Measurements from ENCODE around the gene DRC7. TPM values are rescaled to one million over a fixed set of nuclear protein-coding genes. Genes with fewer than 3 reads are reported as not detected.
A peak's percentile ranks its signal among the peaks of the same experiment; 100 is the strongest.

DRC7 gene
- total RNA-seq, 1 experiment from 2014 or later = not detected

DNA sequence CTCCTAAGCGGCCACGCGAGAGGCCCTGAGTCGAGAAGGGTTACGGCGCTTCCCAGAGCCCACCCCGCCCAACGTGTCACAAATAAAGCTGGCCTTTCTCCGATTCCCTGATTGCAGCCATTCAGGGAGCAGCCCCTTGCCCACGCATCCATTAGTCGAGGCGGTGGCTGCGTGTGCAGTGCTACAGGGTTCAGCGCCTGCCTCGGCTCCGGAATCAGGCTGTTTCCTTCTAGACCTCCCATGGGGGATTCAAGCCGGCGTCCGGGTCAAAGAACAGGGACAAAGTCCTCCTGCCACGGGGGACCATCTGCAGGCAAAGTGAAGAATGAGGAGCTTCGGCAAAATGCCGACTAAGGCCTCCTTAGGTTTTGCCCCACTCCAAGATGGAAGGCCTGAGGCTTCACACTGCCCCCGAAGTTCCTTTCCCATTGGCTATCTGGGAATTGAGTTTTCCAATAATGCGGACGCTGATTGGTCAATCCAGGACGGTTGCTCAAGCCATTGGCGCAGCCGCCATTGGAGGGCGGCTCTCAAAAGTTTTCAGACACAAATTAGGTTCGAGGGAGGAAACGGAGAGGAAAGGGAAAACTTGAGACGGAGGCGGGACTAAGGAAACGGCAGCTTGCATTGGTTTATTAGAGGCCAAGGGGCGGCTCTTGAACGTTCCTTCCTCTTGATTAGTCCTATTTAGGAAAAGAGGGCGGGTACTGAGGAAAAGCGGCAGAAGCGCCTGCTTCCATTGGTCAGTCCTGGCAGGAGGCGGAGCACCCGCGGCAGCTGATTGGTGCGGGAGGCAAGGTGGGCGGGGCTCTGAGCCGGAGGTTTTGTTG, 40.5 kb downstream of the DRC7 start (continued):
- TF ChIP-seq STAT6 (CRISPR knock-in tag; conservative IDR thresholded peaks at IDR 0.05; ENCODE audit: low read depth) (no peak), CREM (CRISPR knock-in tag; IDR thresholded peaks at IDR 0.05) (0 out of 2 replicates have a peak, but pooled peaks have one; percentile 41), IRF2 (CRISPR knock-in tag; IDR thresholded peaks at IDR 0.05; ENCODE audit: borderline replicate concordance, low read depth) (no peak), ZNF396 (CRISPR knock-in tag; IDR thresholded peaks at IDR 0.05; ENCODE audit: borderline replicate concordance) (no peak), SOX15 (CRISPR knock-in tag; IDR thresholded peaks at IDR 0.05) (no peak), TCF7 (CRISPR knock-in tag; IDR thresholded peaks at IDR 0.05; ENCODE audit: low read depth) (no peak), ATF1 (CRISPR knock-in tag; IDR thresholded peaks at IDR 0.05) (no peak), RORB (CRISPR knock-in tag; IDR thresholded peaks at IDR 0.05) (no peak), NFATC4 (CRISPR knock-in tag; IDR thresholded peaks at IDR 0.05) (no peak), CBFB (CRISPR knock-in tag; IDR thresholded peaks at IDR 0.05; ENCODE audit: low read depth) (no peak), TP53 (CRISPR knock-in tag; IDR thresholded peaks at IDR 0.05) (no peak), RELA (CRISPR knock-in tag; IDR thresholded peaks at IDR 0.05; ENCODE audit: borderline replicate concordance) (no peak), SMAD3 (CRISPR knock-in tag; IDR thresholded peaks at IDR 0.05; ENCODE audit: borderline replicate concordance) (no peak), ZNF317 (CRISPR knock-in tag; IDR thresholded peaks at IDR 0.05; ENCODE audit: borderline replicate concordance, low read depth) (no peak), TEAD4 (CRISPR knock-in tag; IDR thresholded peaks at IDR 0.05) (no peak)
- TF ChIP-seq, protein P1, sequence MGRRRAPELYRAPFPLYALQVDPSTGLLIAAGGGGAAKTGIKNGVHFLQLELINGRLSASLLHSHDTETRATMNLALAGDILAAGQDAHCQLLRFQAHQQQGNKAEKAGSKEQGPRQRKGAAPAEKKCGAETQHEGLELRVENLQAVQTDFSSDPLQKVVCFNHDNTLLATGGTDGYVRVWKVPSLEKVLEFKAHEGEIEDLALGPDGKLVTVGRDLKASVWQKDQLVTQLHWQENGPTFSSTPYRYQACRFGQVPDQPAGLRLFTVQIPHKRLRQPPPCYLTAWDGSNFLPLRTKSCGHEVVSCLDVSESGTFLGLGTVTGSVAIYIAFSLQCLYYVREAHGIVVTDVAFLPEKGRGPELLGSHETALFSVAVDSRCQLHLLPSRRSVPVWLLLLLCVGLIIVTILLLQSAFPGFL (CRISPR knock-in tag; IDR thresholded peaks at IDR 0.05; ENCODE audit: borderline replicate concordance) = no peak
- TF ChIP-seq, protein P2, sequence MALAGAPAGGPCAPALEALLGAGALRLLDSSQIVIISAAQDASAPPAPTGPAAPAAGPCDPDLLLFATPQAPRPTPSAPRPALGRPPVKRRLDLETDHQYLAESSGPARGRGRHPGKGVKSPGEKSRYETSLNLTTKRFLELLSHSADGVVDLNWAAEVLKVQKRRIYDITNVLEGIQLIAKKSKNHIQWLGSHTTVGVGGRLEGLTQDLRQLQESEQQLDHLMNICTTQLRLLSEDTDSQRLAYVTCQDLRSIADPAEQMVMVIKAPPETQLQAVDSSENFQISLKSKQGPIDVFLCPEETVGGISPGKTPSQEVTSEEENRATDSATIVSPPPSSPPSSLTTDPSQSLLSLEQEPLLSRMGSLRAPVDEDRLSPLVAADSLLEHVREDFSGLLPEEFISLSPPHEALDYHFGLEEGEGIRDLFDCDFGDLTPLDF (CRISPR knock-in tag; IDR thresholded peaks at IDR 0.05) = no peak
- TF ChIP-seq, protein P3, sequence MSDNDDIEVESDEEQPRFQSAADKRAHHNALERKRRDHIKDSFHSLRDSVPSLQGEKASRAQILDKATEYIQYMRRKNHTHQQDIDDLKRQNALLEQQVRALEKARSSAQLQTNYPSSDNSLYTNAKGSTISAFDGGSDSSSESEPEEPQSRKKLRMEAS (CRISPR knock-in tag; IDR thresholded peaks at IDR 0.05) = no peak

DNA sequence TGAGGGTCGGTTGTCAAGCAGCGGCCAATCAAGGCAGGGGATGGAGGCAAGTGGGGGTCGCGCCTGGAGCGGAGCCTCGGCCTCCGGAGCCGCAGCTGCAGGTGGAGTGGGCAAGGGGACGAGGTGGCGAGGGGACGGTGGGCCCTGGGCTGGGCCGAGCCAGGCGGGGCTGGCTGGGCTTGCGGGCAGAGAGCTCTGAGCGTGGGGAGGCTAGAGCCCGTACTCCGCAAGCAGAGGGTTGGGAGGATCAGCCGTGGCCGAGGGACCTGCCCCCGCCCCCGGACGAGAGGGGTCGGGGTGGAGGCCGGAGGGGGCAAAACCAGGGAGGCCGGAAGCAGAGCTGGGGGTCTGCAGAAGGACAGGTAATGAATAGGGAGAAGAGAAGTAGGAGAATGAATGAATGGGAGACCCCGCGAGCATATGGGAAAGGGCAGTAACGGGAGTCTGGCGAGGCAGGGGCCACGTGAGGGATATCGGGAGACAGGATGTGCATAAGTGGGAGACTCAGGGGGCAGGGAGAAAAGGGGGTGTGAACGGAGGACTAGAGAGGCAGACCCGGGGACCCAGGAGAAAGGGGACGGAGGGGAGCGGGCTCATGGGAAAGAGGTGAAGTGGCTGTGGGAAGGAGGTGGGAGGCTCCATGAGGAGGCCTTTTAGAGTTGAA, 41.3 kb downstream of the DRC7 start, which contains the start of gene KATNB1:
KATNB1 (plus strand) TSS at position 16 of the 664 bp plus-strand sequence. CDS start 1,474 bp downstream, outside the sequence.
- H3K4me3 Mint-ChIP-seq = peak within 1 kb of the TSS; percentile 98
- CTCF ChIA-PET = interaction anchor here (0.8 to 3.0 kb wide), 21 partner anchors 8 to 386 kb away, joined by 3 to 19 read pairs (median 4); partner anchors contain the start of genes ADGRG3 and USB1
- POLR2A ChIA-PET = interaction anchor here (0.8 to 1.9 kb wide), 4 partner anchors 40 to 69 kb away, joined by 3 to 5 read pairs (median 4); no protein-coding TSS in a partner anchor
- H3K36me3 Mint-ChIP-seq = no peaks in the 10 kb centered on the region
- ATAC-seq (no peak), DNase-seq (ENCODE audit: low spot score) (no peak)
- H3K27me3 Mint-ChIP-seq (ENCODE audit: low read depth) = peaks cover 3% of the 10 kb centered on the region; the same call in 1 of the 2 replicates
- no peaks in the 10 kb centered on the region; the same call in 1 of the 2 replicates for H3K9me3 Mint-ChIP-seq
- peak within 1 kb of the TSS; percentile 99 for H3K27ac Mint-ChIP-seq
- H3K4me1 Mint-ChIP-seq = peaks cover 16% of the 10 kb centered on the region
- TF ChIP-seq, protein P4, sequence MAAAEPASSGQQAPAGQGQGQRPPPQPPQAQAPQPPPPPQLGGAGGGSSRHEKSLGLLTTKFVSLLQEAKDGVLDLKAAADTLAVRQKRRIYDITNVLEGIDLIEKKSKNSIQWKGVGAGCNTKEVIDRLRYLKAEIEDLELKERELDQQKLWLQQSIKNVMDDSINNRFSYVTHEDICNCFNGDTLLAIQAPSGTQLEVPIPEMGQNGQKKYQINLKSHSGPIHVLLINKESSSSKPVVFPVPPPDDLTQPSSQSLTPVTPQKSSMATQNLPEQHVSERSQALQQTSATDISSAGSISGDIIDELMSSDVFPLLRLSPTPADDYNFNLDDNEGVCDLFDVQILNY (CRISPR knock-in tag; IDR thresholded peaks at IDR 0.05) = no peak
- no peak for TF ChIP-seq USF1 (CRISPR knock-in tag; IDR thresholded peaks at IDR 0.05)
- no peak for TF ChIP-seq ELF4 (CRISPR knock-in tag; IDR thresholded peaks at IDR 0.05; ENCODE audit: low read depth)
- TF ChIP-seq, protein P5, sequence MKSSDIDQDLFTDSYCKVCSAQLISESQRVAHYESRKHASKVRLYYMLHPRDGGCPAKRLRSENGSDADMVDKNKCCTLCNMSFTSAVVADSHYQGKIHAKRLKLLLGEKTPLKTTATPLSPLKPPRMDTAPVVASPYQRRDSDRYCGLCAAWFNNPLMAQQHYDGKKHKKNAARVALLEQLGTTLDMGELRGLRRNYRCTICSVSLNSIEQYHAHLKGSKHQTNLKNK (CRISPR knock-in tag; IDR thresholded peaks at IDR 0.05) = no peak
- no peak for TF ChIP-seq ZSCAN18 (CRISPR knock-in tag; IDR thresholded peaks at IDR 0.05)
- TF ChIP-seq CTCF (IDR thresholded peaks at IDR 0.05) = no peak

Measured in WTC11 (cell line).